HG02973 (cell line): Measurements from ENCODE around the gene EIF5AL1.
"Not testable (repeated sequence)": the region's sequence is repeated elsewhere in the genome, so short reads cannot be mapped to it uniquely, and the experiment has no call there.

Experiments used
- ATAC-seq: cut with Tn5 transposase; IDR thresholded peaks from one replicate; pipeline ENCODE4 v1.9.1; 2021; ENCODE audit warnings: moderate library complexity; ENCODE audit not compliant: unreplicated experiment

The EIF5AL1 gene

DNA sequence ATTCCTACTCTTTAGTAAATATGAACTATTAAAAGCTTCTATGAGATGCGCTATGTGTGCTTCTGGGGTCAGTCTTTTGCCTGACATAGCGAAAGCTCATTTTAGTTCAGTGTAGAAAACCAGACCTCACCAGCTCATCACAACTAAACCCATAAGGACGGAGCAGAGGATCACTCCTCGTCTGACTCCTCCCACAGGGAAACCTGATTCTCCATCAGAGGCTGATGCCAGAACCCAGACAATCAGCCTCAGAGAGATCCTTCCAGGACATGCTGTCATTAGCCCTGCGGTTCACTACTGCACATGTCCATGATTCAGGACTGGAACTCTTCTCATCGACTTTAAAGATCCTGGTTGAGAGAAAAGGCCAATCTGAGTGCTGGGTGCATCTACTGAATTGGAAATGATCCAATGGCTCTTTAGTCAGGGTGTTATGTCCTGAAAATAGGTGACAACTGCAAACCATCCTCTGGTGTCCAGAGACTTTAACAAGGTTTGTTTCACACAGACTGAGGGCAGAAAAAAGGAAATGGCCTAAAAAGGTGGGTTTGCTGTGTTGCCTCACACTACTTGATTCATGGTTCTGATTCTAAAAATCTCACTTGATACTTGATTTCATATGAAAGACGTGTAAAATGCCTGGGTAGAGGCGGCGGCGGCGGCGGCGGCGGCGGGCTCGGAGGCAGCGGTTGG lies at the start of gene EIF5AL1:
EIF5AL1 (plus strand) TSS at position 643 of the 693 bp plus-strand sequence. CDS start 117 bp downstream, outside the sequence.
- ATAC-seq = not testable (repeated sequence)

DNA sequence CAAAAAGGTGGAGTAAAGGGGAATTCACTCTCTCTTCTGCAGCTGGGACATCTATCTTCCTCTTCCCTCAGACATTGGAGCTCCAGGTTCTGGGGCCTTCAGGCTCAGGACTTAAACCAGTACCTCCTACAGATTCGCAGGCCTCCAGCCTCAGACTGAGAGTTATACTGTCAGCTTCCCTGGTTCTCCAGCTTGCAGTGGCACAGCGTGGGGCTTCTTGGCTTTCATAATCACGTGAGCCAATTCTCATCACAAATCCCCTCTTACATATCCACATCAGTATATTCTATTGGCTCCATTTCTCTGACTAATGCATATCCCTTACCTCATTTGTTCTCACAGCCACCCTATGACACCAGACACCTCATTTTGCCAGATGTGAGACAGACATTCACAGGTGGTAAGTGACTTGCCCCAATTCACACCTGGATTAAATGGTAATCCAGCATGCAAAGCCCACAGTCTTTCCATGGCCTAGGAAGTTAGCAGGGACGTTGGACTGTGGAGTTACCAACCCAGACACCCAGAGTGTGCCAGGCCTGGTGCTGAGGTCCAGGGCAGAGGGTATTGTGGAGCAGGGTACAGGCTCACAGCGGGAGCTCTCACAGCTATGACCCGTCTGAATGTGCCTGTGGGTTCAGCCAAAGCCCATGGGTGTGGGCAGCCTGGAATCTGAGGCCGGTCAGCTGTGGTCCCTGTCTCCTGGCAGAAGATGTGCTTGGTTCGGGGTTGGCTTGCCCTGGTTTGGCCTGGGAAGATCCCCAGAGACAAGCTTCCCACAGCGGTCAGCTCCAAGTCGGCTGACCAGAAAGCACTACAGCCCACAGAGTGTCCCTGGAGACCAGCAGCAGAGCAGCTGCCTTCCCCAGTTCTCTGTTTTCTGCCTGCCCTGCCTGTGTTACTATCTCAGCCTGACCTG lies 48.5 kb upstream of the EIF5AL1 start:
- ATAC-seq = no peak

DNA sequence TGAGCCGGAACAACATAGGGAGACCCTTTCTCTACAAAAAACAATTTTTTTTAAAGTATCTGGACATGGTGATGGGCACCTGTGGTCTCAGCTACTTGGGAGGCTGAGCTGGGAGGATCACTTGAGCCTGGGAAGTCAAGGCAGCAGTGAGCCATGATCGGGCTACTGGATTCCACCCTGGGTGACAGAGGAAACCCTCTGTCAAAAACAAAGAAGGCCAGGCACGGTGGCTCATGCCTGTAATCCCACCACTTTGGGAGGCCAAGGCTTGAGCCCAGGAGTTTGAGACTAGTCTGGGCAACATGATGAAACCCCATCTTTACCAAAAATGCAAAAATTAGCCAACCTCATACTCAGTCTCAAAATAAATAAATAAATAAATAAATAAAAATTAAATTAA lies 47.0 kb upstream of the EIF5AL1 start:
- ATAC-seq = no peak

DNA sequence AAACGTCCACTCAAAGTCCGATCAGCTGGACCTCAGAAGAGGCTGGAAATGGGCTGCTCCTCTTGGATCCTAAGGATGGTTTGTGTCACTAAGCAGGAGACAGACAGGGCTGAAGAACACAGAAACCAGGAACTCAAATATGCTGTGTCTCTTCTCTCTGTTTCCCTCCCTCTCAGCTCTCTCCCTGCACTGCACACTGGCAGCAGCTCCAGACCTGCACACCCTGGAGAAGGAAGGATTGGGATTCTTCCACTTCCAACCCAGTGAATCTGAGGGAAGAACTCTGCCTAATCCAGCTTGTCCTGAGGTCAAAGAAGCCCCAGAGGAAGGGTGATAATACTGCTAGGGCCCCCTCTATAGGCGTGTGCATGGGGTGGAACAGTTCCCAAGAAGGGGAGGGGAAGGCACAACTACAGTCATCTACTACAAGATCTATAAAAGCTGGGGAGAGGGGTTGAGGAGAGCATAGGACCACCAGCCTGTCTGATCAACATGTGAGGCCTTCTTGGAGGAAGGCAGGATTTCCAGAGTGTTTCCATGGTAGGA lies 44.2 kb upstream of the EIF5AL1 start:
- ATAC-seq = no peak

DNA sequence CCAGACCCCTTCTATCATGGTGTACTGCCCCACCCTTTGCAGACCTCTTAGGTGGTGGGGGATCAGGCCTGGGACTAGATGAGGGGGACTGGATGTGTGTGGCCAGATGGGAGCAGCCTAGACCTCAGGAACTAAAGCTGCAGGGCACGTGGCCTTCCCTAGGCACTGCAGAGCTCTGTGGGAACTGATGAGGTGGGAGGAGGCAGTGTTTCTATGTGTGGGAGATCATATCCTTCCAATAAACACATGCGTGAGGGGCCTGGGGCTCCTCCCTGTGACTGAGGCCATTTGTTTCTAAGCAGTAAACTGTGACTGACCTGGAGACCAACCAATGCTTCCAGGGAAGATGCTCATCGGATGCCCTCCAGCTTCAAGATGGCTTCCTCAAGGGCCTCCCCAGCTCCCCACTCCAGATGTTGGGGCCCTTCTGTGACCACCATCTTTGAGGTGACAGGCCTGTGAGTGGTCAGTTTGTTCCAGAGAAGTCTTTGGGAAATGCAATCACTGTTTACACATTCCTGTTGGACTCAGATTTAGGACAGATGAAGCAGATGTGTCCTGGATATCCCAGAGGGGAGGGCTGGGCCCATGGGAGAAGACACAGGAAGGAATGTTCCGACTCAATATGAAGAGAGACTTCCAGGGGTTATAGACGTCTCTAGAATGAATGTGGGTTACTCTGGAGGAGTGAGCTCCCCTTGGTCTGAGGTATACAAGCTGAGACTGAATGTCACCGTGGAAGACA lies 43.3 kb upstream of the EIF5AL1 start:
- no peak for ATAC-seq

DNA sequence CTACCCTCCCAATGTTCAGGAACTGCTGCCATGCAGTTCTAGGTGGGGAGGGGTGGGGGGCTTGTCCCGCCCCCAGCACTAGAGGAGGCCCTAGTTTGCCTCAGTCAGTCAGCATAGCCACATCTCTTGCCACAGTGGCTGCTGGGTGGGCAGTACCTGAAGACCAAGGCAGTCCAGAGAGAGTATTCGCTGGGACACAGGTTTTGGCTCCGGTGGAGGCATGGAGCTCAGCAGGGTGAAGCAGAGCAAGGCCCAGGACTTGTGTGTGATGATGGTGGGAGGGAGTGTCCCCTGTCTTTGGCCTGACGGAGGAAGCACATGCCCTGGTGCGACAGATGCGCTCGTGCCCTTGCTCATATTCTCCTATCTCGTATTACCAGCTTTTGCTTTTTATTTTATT lies 42.2 kb upstream of the EIF5AL1 start:
- ATAC-seq = no peak

DNA sequence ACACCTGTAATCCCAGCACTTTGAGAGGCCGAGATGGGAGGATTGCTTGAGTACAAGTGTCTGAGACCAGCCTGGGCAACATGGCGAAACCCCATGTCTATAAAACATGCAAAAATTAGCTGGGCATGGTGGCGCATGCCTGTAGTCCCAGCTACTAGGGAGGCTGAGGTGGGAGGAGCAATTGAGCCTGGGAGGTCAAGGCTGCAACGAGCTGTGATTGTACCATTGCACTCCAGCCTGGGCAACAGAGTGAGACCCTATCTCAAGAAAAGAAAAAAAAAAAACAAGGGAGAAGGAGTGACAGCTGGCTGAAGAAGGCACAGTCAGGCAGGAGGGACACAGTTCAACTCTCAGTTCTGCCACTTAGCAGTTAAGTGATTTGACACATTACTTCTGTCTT lies 40.6 kb upstream of the EIF5AL1 start:
- ATAC-seq = no peak

DNA sequence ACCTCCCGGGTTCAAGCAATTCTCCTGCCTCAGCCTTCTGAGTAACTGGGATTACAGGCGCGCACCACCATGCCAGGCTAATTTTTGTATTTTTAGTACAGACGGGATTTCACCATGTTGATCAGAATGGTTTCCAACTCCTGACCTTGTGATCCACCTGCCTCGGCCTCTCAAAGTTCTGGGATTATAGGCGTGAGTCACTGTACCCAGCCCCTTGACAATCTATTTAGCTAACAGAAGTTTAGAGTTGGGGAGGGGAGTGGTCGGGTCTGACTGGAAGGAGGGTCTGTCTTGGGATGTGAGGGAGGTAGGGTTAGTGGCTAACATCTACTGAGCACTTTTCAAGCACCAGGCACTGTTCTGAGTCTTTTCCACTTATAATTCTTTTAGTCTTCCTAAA lies 39.9 kb upstream of the EIF5AL1 start:
- no peak for ATAC-seq

DNA sequence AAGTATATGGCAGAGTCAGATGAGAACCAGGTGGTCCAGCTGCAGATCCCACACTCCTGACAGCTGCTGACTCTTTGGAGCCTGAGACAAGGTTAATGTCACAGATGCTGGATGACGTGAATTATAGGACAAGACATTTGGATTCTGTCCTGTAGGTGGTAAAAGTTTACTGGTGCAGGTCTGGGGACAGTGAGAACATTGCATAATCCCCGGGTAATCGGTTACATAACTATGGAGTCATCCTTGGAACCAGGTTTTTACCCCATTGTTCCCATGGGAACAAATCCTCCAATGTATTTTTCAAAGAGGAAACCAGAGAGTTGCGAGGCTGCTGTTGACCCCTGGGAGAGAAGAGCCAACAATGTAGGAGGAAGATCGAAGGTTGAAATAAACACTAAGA lies 39.4 kb upstream of the EIF5AL1 start:
- ATAC-seq = no peak

DNA sequence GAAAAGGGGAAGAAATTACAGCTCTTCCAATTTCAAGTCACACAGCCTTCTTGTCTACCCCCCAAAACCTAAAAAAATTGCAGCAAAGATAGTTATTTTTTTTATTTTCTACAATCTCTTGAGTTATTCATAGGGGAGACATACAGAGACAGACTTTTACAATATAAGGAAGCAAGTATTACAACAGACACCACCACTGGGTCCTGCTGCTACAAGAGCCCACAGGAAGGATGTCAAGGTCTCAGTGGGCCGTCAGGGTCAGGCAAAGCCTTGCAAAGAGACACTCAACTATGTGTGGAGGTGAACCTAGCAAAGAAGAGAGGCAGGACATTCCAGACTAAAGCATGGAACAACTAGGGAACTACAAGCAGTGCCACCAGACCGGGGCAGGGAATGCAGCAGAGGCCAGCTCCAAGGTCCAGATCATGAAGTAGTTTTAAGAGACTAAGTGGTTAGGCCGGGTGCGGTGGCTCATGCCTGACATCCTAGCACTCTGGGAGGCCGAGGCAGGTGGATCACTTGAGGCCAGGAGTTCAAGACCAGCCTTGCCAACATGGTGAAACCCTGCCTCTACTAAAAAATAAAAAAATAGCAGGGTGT lies 38.7 kb upstream of the EIF5AL1 start:
- ATAC-seq = no peak

DNA sequence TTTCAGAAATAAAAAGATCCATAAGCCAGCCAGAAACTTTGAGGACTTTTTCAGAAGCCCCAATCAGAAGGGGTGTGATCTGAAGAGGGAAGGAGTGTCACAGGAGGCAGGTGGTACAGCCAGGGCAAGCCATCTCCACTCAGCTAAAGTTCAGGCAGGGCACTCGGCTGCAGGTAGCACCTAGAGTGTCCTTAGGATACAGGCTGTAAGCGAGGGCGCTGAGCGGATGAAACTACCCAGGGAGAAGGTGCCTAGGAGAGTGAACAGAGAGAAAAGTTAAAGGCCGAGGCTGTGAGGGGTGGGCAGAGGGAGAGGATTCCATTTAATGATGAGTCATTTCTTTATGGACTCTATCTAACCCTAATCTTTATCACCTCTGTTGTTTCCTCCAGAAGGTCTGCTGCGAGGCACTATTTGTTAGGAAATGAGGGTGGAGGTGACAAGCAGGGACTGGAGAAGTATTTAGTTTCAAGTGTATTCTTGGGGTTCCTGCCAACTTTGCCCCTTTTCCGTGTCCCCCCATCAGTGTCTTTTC lies 37.1 kb upstream of the EIF5AL1 start:
- ATAC-seq = no peak

DNA sequence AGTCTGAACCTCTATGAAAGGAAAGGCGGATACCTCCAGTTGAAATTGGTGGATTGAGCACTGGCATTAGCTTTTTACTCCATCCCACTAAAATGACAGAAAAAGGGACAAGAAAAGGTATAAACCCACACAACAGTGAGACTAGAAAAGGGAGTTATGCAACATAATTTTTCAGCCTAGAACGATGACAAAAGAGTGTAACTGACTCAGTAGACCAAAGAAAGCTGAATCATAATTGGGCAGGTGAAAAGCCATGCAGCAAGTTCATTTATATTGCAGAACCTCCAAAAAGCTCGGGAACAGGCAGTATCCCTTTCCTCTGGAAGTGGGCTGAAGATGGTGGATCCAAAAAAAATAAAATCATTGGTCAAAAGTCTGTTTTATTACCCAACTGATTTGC lies 36.5 kb upstream of the EIF5AL1 start:
- no peak for ATAC-seq

DNA sequence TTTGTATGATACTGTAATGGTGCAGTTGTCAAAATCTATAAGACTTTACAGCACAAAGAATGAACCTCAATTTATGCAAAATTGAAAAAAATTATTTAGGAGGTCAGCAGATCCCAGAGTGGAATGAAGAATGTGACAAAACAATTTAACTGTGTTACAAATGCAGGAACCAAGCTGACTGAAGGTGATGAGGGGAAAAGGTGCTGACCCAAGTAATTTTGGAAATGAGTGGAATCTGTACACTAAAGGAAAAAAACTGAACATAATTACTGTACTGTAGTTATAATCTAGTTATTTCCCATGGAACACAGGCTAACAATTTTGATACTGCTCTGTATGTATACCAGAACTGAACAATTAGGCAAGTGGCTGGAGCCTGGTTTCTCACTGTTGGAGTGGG lies 35.7 kb upstream of the EIF5AL1 start:
- no peak for ATAC-seq

DNA sequence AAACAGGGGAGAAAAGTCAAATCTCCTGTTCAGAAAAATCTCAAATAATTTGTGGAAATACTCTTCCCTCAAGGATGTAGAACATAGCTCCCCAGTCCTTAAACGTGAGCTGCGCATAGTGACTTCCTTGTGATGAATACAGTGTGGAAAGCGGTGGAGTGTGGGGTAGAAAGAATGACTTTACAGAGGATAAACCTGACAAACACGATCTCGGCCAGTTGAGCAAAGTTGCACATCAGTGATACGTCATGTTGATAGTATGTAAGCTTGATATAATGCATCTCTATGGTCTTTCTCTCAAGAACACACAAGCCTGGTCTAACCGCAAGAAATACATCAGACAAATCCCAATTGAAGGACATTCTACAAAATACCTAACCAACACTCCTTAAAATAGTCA lies 34.9 kb upstream of the EIF5AL1 start:
- ATAC-seq = no peak

DNA sequence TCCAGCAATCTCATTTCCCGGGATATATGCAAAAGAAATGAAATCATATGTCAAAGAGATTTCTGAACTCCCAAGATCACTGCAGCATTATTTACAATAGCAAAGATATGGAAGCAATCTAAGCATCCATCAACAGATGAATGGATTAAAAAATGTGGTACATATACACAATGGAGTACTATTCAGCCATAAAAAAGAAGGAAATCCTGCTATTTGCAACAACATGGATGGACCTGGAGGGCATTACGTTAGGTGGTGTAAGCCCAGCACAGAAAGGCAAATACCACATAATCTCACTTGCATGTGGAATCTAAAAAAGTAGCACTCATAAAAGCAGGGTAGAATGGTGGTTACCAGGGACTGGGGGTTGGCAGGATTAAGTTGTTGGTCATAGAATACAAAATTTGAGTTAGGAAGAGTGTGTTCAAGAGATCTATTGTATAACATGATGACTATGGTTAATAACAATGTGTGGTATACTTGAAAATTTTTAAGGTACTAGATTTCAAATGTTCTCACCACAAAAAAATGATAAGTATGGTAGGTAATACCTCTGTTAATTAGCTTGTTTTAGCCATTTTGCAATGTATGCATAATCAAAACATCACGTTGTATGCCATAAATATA lies 32.9 kb upstream of the EIF5AL1 start:
- ATAC-seq = no peak

DNA sequence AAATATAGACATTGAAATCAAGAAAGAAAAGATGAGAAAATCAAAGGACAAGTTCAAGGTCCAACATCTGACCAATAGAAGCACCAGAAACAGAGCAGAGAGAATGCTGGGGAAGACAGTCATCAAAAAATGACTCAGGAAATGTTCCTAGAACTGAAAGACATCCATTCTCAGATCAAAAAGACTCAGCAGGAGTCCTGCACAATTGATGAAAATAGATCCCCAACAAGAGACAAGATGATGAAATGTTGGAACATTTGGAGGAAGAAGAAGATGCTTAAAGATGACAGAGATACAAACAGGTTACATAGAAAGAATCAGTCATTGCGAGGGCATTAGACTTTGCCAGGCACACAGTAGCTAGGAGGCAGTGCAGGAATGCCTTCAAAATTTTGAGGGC lies 30.0 kb upstream of the EIF5AL1 start:
- ATAC-seq = no peak

DNA sequence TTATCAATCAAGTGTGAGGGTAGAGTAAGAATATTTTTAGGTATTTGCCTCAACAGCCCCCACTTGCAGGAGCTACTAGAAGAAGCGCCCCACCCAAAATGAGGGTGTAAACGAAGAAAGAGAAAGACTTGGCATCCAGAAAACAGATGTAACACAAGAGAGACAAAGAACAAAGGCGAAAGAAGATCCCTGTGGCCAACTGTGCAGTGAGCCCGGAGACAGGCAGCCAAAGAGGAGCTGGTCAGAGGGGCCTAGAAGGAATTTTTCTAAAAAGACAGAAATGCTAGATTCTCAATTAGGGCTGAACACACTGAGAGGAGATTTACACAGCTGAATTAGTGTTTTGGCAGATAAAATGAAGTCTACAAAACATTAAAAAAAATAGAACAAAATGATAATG lies 29.6 kb upstream of the EIF5AL1 start:
- no peak for ATAC-seq

DNA sequence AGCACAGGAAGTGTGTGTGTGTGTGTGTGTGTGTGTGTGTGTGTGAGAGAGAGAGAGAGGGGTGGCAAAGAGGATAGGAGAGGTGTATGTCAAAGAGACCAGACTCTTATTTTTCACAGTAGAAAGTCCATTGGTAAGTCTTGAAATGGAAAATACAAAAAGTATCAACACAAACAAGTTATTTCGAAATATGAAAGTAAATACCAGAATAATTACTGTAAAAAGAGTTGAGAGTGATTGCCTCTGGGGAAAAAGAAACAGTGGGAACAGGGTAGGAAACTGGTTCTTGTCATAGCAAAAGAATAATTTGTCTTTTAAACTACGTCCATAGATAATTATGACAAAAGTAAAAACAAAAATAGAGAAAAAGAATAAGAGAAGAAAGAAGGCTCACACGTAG lies 29.0 kb upstream of the EIF5AL1 start:
- no peak for ATAC-seq

DNA sequence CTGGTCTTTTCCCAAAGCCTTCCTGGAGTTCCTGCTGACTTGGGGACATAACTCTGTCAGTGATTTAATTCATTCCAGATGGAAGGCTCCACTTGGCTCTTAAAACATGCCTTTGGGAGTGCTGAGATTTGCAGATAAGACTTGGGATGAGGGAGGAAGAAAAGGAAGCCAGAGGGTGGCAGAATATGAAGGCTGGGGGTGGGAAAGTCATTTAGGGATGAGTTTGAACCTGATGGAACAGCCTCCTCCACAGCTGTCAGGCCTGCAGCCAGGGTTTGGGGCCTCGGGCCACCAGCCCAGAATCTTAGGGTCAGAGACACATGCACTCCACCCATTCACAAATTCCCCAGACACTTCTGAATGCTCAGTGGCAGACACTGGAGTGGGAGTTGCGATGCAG lies 28.4 kb upstream of the EIF5AL1 start:
- no peak for ATAC-seq

DNA sequence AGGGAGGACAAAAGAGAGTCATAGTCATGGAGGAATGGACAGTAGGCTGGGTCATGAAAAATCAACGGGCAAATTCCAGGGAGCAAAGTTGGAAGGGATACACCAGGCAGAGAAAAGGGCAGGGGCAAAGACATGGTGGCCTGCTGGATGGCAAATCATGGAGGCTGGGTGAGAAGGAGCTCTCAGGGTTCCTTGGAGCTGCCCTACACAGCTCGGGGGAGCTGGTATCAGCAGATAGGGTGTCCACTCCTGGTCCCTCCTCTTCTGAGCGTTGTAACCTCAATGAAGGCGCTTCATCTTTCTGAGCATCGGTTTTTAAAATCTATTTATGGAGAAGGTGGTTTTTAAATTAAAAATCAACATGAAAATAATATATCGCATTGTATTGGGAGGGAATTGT lies 27.9 kb upstream of the EIF5AL1 start:
- no peak for ATAC-seq
